GM21717 (cell line): ENCODE results near the gene NDUFS3.
A peak's percentile ranks its signal among the peaks of the same experiment; 100 is the strongest.
"Not testable (repeated sequence)": the region's sequence is repeated elsewhere in the genome, so short reads cannot be mapped to it uniquely, and the experiment has no call there.

Experiments
- ATAC-seq: cut with Tn5 transposase; IDR thresholded peaks from one replicate; pipeline ENCODE4 v1.9.1; 2021; ENCODE audit warnings: mild to moderate bottlenecking, moderate library complexity; ENCODE audit not compliant: unreplicated experiment

Gene NDUFS3

GRCh38 chr11:47558695-47559094 is 20.2 kb upstream of the NDUFS3 start:
- no peak for ATAC-seq

GRCh38 chr11:47560426-47560825 is 18.4 kb upstream of the NDUFS3 start:
- no peak for ATAC-seq

GRCh38 chr11:47562393-47562792 is 16.5 kb upstream of the NDUFS3 start:
- not testable (repeated sequence) for ATAC-seq

GRCh38 chr11:47564366-47564765 is 14.5 kb upstream of the NDUFS3 start:
- not testable (repeated sequence) for ATAC-seq

- ATAC-seq = peak; percentile 2
Measured at GRCh38 chr11:47564933-47565339, 13.9 kb upstream of the NDUFS3 start.

GRCh38 chr11:47565340-47566148 is 13.3 kb upstream of the NDUFS3 start, which contains the start of gene PTPMT1:
Gene PTPMT1, plus strand, starts transcription at chr11:47565599. Its CDS starts 24 bp downstream, at chr11:47565623.
- ATAC-seq = peak; percentile 81

GRCh38 chr11:47566149-47566698 is 12.7 kb upstream of the NDUFS3 start:
- peak; percentile 13 for ATAC-seq

- no peak for ATAC-seq
Measured at GRCh38 chr11:47569646-47570045, 9.2 kb upstream of the NDUFS3 start.

- no peak for ATAC-seq
Measured at GRCh38 chr11:47570651-47571356, 8.1 kb upstream of the NDUFS3 start.

- no peak for ATAC-seq
Measured at GRCh38 chr11:47571357-47571729, 7.5 kb upstream of the NDUFS3 start.

- no peak for ATAC-seq
Measured at GRCh38 chr11:47571895-47572294, 7.0 kb upstream of the NDUFS3 start.

- no peak for ATAC-seq
Measured at GRCh38 chr11:47572715-47573255, 6.1 kb upstream of the NDUFS3 start.

GRCh38 chr11:47573321-47573720 is 5.6 kb upstream of the NDUFS3 start:
- no peak for ATAC-seq

- no peak for ATAC-seq
Measured at GRCh38 chr11:47577460-47578041, 1.3 kb upstream of the NDUFS3 start.

- ATAC-seq = no peak
Measured at GRCh38 chr11:47583844-47584243, 5.0 kb downstream of the NDUFS3 start.

GRCh38 chr11:47586098-47586855 is 7.4 kb downstream of the NDUFS3 start, which contains the start of gene FAM180B:
Gene FAM180B, plus strand, starts transcription at chr11:47586678. Its CDS starts 91 bp downstream, at chr11:47586769.
- no peak for ATAC-seq

- ATAC-seq = no peak
Measured at GRCh38 chr11:47587039-47587716, 8.3 kb downstream of the NDUFS3 start.

- ATAC-seq = no peak
Measured at GRCh38 chr11:47587723-47588326, 9.0 kb downstream of the NDUFS3 start.

GRCh38 chr11:47589118-47589517 is 10.2 kb downstream of the NDUFS3 start:
- no peak for ATAC-seq
